K562 (cell line): ENCODE data around the gene ACER3. TPM values are rescaled to one million over a fixed set of nuclear protein-coding genes. Genes with fewer than 3 reads are reported as not detected.

Experiments used
- BCL6 ChIP-seq: fragments of 250-450 bp; sonication (Bioruptor Pico); IDR thresholded peaks from 2 replicates; pipeline ENCODE4 v1.4.0; 2020
- CREB1 ChIP-seq, 2 experiments: sonication (generic) in 1 of 2; formaldehyde crosslinking in 1 of 2; IDR thresholded peaks; 2 replicates each; pipeline versions ENCODE4 v1.6.1 to v1.8.0; 2012 to 2022; ENCODE audit warnings: inconsistent platforms in 1 of 2, mild to moderate bottlenecking in 1 of 2, missing genetic modification reagents in 1 of 2, moderate library complexity in 1 of 2
- CREB5 ChIP-seq: fragments of 250-450 bp; sonication (Bioruptor Pico); IDR thresholded peaks from 2 replicates; pipeline ENCODE4 v1.5.0; 2020; ENCODE audit warnings: mild to moderate bottlenecking
- CTCF ChIP-seq, 3 experiments: IDR thresholded peaks in 2 of 3; conservative IDR thresholded peaks in 1 of 3; 2 replicates each; pipeline ENCODE4 v1.5.1; 2011 to 2012; ENCODE audit warnings: low read length in 3 of 3, mild to moderate bottlenecking in 3 of 3, control low read depth in 2 of 3, improper control_type of control experiment in 1 of 3, inconsistent platforms in 1 of 3, low read depth in 1 of 3, mixed read lengths in 1 of 3, moderate library complexity in 1 of 3; ENCODE audit not compliant: insufficient read depth in 2 of 3
- DNMT1 ChIP-seq: fragments of 450-650 bp; IDR thresholded peaks from 2 replicates; pipeline ENCODE4 v1.6.1; 2016; ENCODE audit warnings: antibody characterized with exemption, mild to moderate bottlenecking
- E2F1 ChIP-seq: sonication (generic); formaldehyde crosslinking; IDR thresholded peaks from 2 replicates; pipeline ENCODE4 v1.8.1; 2023; ENCODE audit warnings: mild to moderate bottlenecking, missing genetic modification reagents, moderate library complexity
- FOXA3 ChIP-seq, 2 experiments: fragments of 450-650 bp in 1 of 2; sonication (generic) in 1 of 2; formaldehyde crosslinking; IDR thresholded peaks in 1 of 2; conservative IDR thresholded peaks in 1 of 2; 2 replicates each; pipeline versions ENCODE4 v1.4.0 to v1.8.0; 2020 to 2022; ENCODE audit warnings: mild to moderate bottlenecking in 2 of 2, missing genetic modification reagents in 1 of 2
- HNRNPH1 ChIP-seq: fragments of 200-400 bp; formaldehyde crosslinking; optimal IDR thresholded peaks from 2 replicates; pipeline ENCODE3; 2017; ENCODE audit warnings: low read depth, mild to moderate bottlenecking, low read length, moderate library complexity
- MLX ChIP-seq, 2 experiments: fragments of 450-650 bp in 1 of 2; sonication (generic) in 1 of 2; formaldehyde crosslinking; conservative IDR thresholded peaks; 2 replicates each; pipeline versions ENCODE4 v1.4.0 to v1.8.1; 2020 to 2022; ENCODE audit warnings: mild to moderate bottlenecking in 1 of 2, missing genetic modification reagents in 1 of 2
- MTA3 ChIP-seq: fragments of 450-650 bp; formaldehyde crosslinking; IDR thresholded peaks from 2 replicates; pipeline ENCODE4 v1.6.1; 2017; ENCODE audit warnings: mild to moderate bottlenecking, borderline replicate concordance
- NFIX ChIP-seq: fragments of 250-450 bp; sonication (Bioruptor Pico); IDR thresholded peaks from 2 replicates; pipeline ENCODE4 v1.4.0; 2020; ENCODE audit warnings: low read depth, mild to moderate bottlenecking, moderate library complexity
- PHF21A ChIP-seq: fragments of 450-650 bp; IDR thresholded peaks from 2 replicates; pipeline ENCODE4 v1.6.1; 2017; ENCODE audit warnings: low read depth, borderline replicate concordance
- POLR2G ChIP-seq: fragments of 200-400 bp; formaldehyde crosslinking; IDR thresholded peaks from 2 replicates; pipeline ENCODE4 v1.6.1; 2017; ENCODE audit warnings: low read depth, mild to moderate bottlenecking, antibody characterized with exemption, low read length, moderate library complexity
- PRMT5 ChIP-seq: sonication (generic); formaldehyde crosslinking; IDR thresholded peaks from 2 replicates; pipeline ENCODE4 v1.5.0; 2020; ENCODE audit warnings: missing genetic modification reagents
- TOE1 ChIP-seq, 2 experiments: fragments of 450-650 bp in 1 of 2; sonication (generic) in 1 of 2; formaldehyde crosslinking in 1 of 2; IDR thresholded peaks; 2 replicates each; pipeline versions ENCODE4 v1.7.1 to v1.8.0; 2016 to 2022; ENCODE audit warnings: borderline replicate concordance in 2 of 2, mild to moderate bottlenecking in 2 of 2, antibody characterized with exemption in 1 of 2, inconsistent platforms in 1 of 2, low read depth in 1 of 2, missing genetic modification reagents in 1 of 2, moderate library complexity in 1 of 2
- WHSC1 ChIP-seq: IDR thresholded peaks from one replicate; pipeline ENCODE4 v1.6.1; 2012; ENCODE audit warnings: low read length, control low read depth, inconsistent platforms
- ZBTB34 ChIP-seq: fragments of 250-450 bp; sonication (Bioruptor Pico); IDR thresholded peaks from 2 replicates; pipeline ENCODE4 v1.8.0; 2021; ENCODE audit warnings: mild to moderate bottlenecking, moderate library complexity
- ZNF780A ChIP-seq: fragments of 250-450 bp; sonication (Bioruptor Pico); IDR thresholded peaks from 2 replicates; pipeline ENCODE4 v1.5.0; 2021; ENCODE audit warnings: mild to moderate bottlenecking
- polyA plus RNA-seq, 8 experiments: library from polyadenylated mRNA; depleted of rRNA in 4 of 8; stranded (reverse) in 5 of 8; unstranded in 3 of 8; fragments of >200 nt; fragmentation: Nextera tagmentation in 2 of 8; fragmentation: Illumina TruSeq in 1 of 8; extraction: Ambion mirVana in 2 of 8; extraction: Trizol in 1 of 8; gene quantifications; 2 replicates each; pipeline versions ENCODE4 v1.2.1 to v1.2.3, GENCODE V29; 2011 to 2014; ENCODE audit warnings: inconsistent platforms in 1 of 8, missing spikeins in 1 of 8
- total RNA-seq, 7 experiments: library from RNA; depleted of rRNA in 6 of 7; stranded (reverse); fragments of >200 nt in 6 of 7; fragmentation: Illumina TruSeq in 2 of 7; extraction: Trizol in 2 of 7; gene quantifications; 2 replicates each; pipeline versions ENCODE4 v1.2.1 to v1.2.3, GENCODE V29; 2011 to 2021; ENCODE audit warnings: low replicate concordance in 1 of 7

The ACER3 gene
- total and polyA plus RNA-seq, 9 of the 15 experiments (the other 6 are each of a cell fraction or from before 2014, with no cell fraction given), result 2.0 to 23.8 (median 9.5) TPM

- no peak for TF ChIP-seq CREB5 (CRISPR knock-in tag)
- TF ChIP-seq CTCF (IDR thresholded peaks at IDR 0.05 in 2 of 3, conservative IDR thresholded peaks at IDR 0.05 in 1 of 3; ENCODE audit: insufficient read depth in 2 of 3, low read depth in 1 of 3, low read length in 3 of 3), result peak in 1 of 3 experiments; percentile 26; a peak in 1 of 6 replicates
- TF ChIP-seq MTA3, result peak; percentile 56; the same call in 1 of the 2 replicates
- TF ChIP-seq PRMT5, result no peak
- no peak; a peak in 1 of 4 replicates for TF ChIP-seq MLX (CRISPR knock-in tag; conservative IDR thresholded peaks at IDR 0.05)
- no peak for TF ChIP-seq TOE1 (IDR thresholded peaks at IDR 0.05; ENCODE audit: borderline replicate concordance)
- no peak for TF ChIP-seq TOE1 (CRISPR knock-in tag; IDR thresholded peaks at IDR 0.05; ENCODE audit: borderline replicate concordance, low read depth)
- TF ChIP-seq POLR2G, result peak; percentile 98
- no peak; the same call in 1 of the 2 replicates for TF ChIP-seq E2F1 (CRISPR knock-in tag)
- TF ChIP-seq DNMT1, result no peak
- TF ChIP-seq CREB1 (IDR thresholded peaks at IDR 0.05), result peak; percentile 42; the same call in 1 of the 2 replicates
- peak; percentile 59; the same call in 1 of the 2 replicates for TF ChIP-seq CREB1 (CRISPR knock-in tag; IDR thresholded peaks at IDR 0.05)
- TF ChIP-seq WHSC1, result no peak
- no peak for TF ChIP-seq FOXA3 (CRISPR knock-in tag; conservative IDR thresholded peaks at IDR 0.05 in 1 of 2, IDR thresholded peaks at IDR 0.05 in 1 of 2)
- TF ChIP-seq ZNF780A (CRISPR knock-in tag), result no peak
- TF ChIP-seq HNRNPH1, result no peak
- no peak for TF ChIP-seq NFIX (CRISPR knock-in tag)
- no peak for TF ChIP-seq ZBTB34 (CRISPR knock-in tag)
- 0 out of 2 replicates have a peak, but pooled peaks have one; percentile 16 for TF ChIP-seq PHF21A
- no peak for TF ChIP-seq BCL6 (CRISPR knock-in tag)
These were observed at the start of gene ACER3 (continued) for GRCh38 chr11:76860539-76861475.
